Bronchial epithelial cell (primary cell): ENCODE results near the gene SDCCAG8. TPM values are rescaled to one million over a fixed set of nuclear protein-coding genes. Genes with fewer than 3 reads are reported as not detected.

Source experiments
- DNase-seq: peaks from one replicate; pipeline ENCODE4 v3.0.0-alpha.2; 2010; ENCODE audit warnings: low read depth
- FAIRE-seq: peaks from 2 replicates; lab custom pipeline; 2011; peaks lifted over from hg19 to GRCh38; lab: Jason Lieb, UNC
- H3K27me3 ChIP-seq: 2 replicates; pipeline ENCODE4 v1.5.1; 2011; ENCODE audit warnings: low read length; ENCODE audit not compliant: control insufficient read depth, insufficient read depth
- H3K36me3 ChIP-seq: 2 replicates; pipeline ENCODE4 v1.5.1; 2011; ENCODE audit warnings: low read length; ENCODE audit not compliant: control insufficient read depth, insufficient read depth
- H3K4me3 ChIP-seq: 2 replicates; pipeline ENCODE4 v1.5.1; 2011; ENCODE audit warnings: mild to moderate bottlenecking, low read depth, low read length, control low read depth
- CTCF ChIP-seq: IDR thresholded peaks from 2 replicates; pipeline ENCODE4 v1.5.1; 2011; ENCODE audit warnings: mild to moderate bottlenecking, moderate library complexity, low read length, control low read depth, inconsistent platforms; ENCODE audit not compliant: insufficient read depth, severe bottlenecking
- total RNA-seq: library from RNA; depleted of rRNA; stranded (reverse); fragments of >200 nt; gene quantifications from 2 replicates; pipeline ENCODE4 v1.2.1, GENCODE V29; 2014

SDCCAG8 gene
- total RNA-seq, 1 donor from 2014 or later: 32.4 TPM

DNA sequence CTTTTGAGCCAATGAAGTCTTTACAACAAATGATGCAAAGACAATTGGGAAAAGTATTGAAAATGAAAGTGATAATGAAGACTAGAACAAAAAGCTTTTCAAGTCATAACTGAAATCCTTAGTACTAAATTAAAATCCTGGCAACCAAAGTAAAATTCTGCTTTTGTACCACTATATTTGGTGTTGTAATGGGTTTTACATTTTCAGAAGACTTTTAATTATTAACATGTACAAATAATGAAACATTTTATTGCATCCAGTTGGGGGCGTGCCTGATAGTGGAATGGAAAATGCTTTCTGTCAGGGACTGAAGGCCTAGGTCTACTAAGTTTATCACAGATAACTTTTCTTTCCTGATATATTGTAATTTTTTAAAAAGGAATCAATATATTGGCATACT lies 89.4 kb downstream of the SDCCAG8 start:
- Histone ChIP-seq H3K27me3 (no peaks in the 10 kb centered on the region), H3K36me3 (peaks cover 2% of the 10 kb centered on the region), H3K4me3 (no peak overlapping the region)
- FAIRE-seq (no peak), DNase-seq (no peak)
- TF ChIP-seq CTCF: no peak

DNA sequence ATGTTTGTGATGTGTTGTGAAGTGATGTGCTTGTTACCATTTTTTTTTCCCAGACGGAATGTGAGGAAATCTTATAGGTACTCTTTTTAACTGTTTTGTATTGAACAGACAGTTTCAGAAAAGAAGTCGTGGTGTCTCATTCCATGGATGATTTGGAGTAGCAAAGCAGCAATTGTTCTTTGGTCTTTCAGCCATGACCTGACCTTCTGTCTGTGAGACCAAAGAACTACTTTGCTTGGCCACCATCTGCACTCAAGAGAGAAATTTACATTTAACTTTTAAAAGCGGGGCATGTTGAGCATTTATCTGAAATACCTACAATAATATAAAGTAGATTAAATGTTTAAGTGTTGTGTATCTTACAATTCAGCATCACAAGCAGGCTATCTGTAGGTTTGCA lies 90.2 kb downstream of the SDCCAG8 start:
- no peak for TF ChIP-seq CTCF
- FAIRE-seq: no peak
- H3K36me3 ChIP-seq: peaks cover 2% of the 10 kb centered on the region
- no peaks in the 10 kb centered on the region for H3K27me3 ChIP-seq
- no peak overlapping the region for H3K4me3 ChIP-seq
- no peak for DNase-seq

DNA sequence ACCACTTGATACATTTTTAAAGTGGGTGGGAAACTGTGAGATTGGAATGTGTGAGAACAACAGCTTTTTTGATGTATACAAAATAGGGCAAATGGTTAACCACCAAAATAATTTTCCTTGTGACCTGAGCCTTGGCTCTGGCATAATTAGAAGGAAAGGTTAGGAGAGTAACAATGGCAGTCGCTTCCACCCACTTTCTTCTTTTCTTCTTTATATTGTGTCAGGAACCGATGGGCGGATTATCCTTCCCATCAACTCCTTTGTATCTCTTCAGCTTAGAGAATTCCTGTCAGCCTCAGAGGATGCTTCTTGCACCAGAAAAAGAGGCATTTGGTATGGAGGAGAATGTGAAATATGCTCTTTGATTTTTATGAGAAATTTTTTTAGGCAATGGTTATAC lies 90.6 kb downstream of the SDCCAG8 start:
- H3K27me3 ChIP-seq: no peaks in the 10 kb centered on the region
- FAIRE-seq (no peak), DNase-seq (no peak)
- no peak overlapping the region for H3K4me3 ChIP-seq
- no peak for TF ChIP-seq CTCF
- H3K36me3 ChIP-seq: peaks cover 2% of the 10 kb centered on the region

GRCh38 chr1:243348331-243348730 lies 92.5 kb downstream of the SDCCAG8 start:
- Histone ChIP-seq H3K4me3 (no peak overlapping the region), H3K27me3 (no peaks in the 10 kb centered on the region), H3K36me3 (peaks cover 2% of the 10 kb centered on the region)
- no peak for TF ChIP-seq CTCF
- no peak for DNase-seq
- no peak for FAIRE-seq

- FAIRE-seq (no peak), DNase-seq (no peak)
- Histone ChIP-seq H3K27me3 (no peaks in the 10 kb centered on the region), H3K36me3 (peaks cover 2% of the 10 kb centered on the region), H3K4me3 (no peak overlapping the region)
- TF ChIP-seq CTCF: no peak
These were observed 93.3 kb downstream of the SDCCAG8 start for GRCh38 chr1:243349128-243349527.

DNA sequence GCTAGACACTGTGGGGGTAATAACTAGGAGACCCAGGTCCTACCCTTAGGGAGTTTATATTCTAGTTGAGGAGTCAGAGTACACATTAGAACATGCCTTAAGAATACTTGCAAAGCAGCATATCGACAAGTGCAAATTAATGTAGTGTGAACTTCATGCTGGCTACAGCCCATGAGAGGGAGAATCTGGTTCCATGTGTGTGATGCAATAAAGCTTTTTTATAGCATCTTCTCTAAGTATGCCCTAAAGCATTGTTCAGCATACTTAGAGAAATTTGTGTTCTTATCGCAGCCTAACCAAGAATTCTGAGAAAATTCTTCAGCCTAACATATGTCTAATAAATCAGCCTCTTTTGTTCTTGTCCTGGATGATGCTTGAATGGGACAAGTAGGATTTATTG lies 95.5 kb downstream of the SDCCAG8 start:
- no peak for TF ChIP-seq CTCF
- Histone ChIP-seq H3K4me3 (no peak overlapping the region), H3K36me3 (no peaks in the 10 kb centered on the region), H3K27me3 (no peaks in the 10 kb centered on the region)
- DNase-seq (no peak), FAIRE-seq (no peak)
